GM12872 (cell line): ENCODE results near the gene HOXA9.

Experiments
- TF ChIP-seq, protein P1 (sequence below): IDR thresholded peaks from 3 replicates; pipeline ENCODE4 v1.5.1; 2011; ENCODE audit warnings: low read depth, mild to moderate bottlenecking, low read length, moderate library complexity; ENCODE audit not compliant: insufficient read depth

HOXA9 gene

DNA sequence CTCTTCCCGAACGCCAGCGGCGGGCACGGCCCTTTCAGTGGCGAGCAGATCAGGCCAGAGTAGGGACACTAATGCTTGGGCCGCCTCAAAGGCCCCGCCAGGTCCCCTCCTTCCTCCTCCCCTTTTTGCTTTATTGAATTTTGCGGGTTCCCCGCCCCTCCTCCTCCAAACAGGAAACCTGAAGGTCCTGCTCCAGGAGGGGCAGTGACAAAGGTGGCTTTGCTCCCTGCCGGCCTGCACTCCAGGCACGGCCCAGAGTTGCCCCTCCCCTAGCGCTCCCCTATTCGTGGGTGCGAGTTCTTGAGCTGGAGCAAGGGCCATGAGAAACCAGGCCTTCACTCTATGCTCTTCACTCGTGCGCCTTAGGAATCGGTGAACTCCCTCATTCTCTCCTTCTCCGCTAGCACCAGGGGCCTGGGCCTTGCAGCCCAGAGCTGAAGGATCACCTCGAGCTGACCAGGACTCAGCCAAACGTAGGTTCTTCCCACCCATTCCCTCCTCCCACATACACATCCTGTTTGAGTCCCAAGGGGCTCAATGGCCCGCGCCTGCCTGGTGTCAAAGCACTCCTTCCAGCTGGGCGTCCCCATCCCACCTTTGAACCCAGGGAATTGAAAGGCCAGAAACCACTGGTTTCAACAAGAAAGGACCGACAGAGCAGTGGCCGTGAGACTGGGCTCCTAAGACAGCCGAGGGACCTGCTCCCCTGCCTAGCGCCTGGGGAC lies 17.1 kb downstream of the HOXA9 start:
- TF ChIP-seq, protein P1, sequence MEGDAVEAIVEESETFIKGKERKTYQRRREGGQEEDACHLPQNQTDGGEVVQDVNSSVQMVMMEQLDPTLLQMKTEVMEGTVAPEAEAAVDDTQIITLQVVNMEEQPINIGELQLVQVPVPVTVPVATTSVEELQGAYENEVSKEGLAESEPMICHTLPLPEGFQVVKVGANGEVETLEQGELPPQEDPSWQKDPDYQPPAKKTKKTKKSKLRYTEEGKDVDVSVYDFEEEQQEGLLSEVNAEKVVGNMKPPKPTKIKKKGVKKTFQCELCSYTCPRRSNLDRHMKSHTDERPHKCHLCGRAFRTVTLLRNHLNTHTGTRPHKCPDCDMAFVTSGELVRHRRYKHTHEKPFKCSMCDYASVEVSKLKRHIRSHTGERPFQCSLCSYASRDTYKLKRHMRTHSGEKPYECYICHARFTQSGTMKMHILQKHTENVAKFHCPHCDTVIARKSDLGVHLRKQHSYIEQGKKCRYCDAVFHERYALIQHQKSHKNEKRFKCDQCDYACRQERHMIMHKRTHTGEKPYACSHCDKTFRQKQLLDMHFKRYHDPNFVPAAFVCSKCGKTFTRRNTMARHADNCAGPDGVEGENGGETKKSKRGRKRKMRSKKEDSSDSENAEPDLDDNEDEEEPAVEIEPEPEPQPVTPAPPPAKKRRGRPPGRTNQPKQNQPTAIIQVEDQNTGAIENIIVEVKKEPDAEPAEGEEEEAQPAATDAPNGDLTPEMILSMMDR: no peak

DNA sequence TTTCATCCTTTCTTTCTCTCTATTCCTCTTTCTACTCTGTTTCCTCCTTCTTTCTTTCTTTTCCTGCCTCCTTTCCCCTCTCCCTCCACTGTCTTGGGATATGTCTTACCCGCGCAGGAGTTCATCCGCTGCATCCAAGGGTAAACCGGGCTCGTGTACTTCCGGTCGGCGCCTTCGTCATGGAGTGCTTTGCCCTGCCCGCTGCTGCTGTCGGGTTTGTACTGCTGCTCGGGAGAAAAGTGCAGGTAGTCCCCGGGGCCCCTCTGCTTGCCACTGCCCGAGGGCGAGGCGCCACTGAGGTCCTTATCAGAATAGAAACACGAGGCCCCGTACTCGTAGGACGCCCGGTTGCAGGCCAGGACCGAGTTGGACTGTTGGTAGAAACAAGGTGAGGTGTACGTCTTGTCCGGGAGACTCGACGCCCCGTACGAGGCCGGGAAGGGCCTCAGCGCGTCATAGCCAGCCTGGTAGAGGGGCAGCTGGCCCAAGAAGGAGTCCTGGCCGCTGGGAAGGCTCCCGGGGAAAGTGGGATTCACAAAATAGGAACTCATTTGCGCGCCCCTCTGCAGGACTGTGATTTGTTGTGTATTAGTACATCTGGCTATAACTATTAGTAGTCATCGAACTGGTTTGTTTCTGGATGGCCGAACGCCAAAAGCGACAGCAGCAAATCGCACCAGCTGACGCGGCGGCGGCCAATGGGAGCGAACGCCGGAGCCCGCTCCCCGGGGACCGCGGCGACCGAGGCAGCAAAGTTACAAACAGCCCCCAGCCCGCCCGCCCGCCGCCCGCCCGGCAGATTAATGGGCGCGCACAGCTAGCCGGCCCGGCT lies 17.9 kb downstream of the HOXA9 start, which contains the start of gene HOXA6:
Gene HOXA6 (minus strand): TSS at position 576 of the 832 bp plus-strand sequence. CDS start 25 bp downstream, at position 551.
- TF ChIP-seq, protein P1: no peak

DNA sequence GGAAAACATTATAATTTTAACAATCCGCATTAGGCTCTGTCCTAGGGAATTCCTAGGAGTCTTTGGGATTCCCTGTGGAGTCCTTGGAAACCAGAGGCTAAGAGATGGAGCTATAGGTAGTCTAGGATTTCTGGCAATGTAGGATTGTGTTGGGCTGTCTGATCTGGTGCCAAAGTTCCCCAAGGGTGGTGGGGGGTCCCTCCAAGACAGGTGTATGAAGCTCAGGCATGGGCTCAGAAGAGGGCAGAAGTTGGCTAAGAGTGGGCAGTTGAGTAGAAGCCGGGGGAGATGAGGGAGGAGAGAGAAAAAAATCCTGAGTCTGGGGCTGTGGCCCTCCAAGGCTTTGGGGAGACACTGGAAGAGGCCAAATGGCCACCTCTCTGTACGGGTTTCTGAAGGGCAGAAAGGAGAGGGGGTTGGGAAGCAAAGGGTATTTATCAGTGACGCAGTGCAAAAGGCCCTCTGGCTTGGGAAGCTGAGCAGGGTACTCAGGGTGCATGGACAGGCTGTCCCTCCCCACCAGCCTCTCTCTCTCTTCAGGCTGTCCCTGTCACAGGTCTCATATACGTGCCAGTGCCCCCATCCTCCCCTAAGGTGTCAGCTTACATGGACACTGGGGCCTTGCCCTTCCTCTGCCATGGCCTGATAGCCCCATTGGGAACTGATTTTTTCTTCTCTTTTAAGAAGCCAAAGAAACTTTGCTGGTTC lies 18.7 kb downstream of the HOXA9 start:
- TF ChIP-seq, protein P1: no peak

DNA sequence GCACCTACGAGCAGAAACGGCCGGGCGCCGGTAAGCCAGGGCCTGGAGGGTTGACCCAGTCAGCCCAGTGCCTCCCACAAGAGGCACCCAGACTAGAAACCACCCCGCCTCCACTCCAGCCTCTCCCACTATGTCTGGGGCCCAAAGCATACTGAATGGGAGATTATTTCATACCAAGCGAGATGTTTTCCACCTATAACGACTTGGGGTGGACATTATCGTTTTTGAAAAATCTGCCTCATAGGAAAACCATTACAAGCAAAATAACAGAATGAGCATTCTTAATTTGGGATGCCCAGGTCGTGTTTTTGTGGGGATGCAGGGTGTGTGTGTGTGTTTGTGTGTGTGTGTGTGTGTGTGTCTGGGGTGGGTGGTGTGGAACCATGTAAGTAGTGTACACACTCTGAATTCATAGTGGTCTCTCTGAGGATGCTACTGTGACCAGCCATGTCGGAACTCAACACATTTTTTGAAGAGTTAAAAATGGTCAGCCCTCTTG lies 19.4 kb downstream of the HOXA9 start:
- TF ChIP-seq, protein P1: no peak

DNA sequence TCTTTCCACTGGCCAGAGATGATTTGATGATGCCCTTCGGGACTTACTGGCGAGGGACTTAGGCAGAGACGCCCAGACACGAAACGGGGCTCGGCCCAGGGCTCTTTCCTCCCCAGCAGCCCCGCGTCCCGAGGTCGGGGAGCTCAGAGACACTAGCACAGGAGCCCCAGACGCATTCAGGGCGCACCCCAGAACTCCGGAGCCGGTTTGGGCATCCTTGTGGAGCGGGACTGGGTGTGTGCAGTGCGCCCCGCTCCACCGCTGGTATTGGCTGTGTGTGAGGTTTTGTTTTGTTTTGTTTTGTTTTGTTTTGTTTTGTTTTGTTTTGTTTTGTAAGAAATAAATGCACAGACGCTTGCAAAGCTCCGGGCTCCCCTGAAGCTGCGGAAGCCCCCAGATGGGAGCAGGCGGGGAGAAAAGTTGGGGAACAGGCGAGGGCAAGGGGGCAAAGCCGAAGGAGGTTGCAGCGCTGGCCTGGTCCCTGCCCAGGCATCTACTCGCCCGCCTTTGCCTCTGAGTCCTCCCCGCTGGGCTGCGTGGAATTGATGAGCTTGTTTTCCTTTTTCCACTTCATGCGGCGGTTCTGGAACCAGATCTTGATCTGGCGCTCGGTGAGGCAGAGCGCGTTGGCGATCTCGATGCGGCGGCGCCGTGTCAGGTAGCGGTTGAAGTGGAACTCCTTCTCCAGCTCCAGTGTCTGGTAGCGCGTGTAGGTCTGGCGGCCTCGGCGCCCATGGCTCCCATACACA lies 20.0 kb downstream of the HOXA9 start:
- TF ChIP-seq, protein P1: no peak

DNA sequence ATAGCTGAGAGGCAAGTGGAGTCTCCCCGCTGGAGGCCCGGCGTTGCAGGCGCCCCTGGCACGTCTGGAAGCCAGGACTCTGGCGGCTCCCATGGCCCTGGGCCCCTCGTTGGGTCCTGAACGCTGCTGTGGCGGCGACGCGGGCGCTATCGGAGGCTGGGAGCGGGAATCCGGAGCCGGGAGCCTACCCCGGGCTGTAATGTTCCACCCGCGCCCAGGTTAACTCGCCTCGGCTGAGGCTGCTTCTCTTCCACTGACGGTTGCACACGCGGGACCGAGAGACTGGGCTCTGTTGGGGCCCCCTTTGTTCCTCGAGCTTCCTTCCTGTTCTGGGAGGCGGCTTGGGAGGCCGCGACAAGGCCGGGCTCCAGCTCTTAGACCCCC lies 20.6 kb downstream of the HOXA9 start:
- TF ChIP-seq, protein P1: no peak
